A673 (cell line): ENCODE measurements around the gene CWF19L2. TPM values are rescaled to one million over a fixed set of nuclear protein-coding genes. Genes with fewer than 3 reads are reported as not detected.

ENCODE experiments used
- BruUV-seq: library from RNA; stranded (reverse); fragments of 400-500 nt; replicated peaks from 2 replicates; lab custom pipeline; 2021; lab: Mats Ljungman, UMichigan
- CTCF ChIA-PET: fragments of 300-600 bp; sonication (Branson Sonifier 250); formaldehyde crosslinking; loops from one replicate; lab custom pipeline; 2022; ENCODE audit warnings: antibody characterized with exemption; lab: Charles Lee
- POLR2A ChIA-PET: fragments of 300-600 bp; sonication (Branson Sonifier 250); formaldehyde crosslinking; loops from one replicate; lab custom pipeline; 2022; ENCODE audit warnings: antibody characterized with exemption; ENCODE audit not compliant: low non-redundant PET; lab: Charles Lee
- DNase-seq: peaks from one replicate; pipeline ENCODE4 v3.0.0-alpha.2; 2015; ENCODE audit warnings: low spot score
- H3K27ac ChIP-seq: fragments of 200-600 bp; sonication (generic); 2 replicates; pipeline ENCODE4 v1.5.1; 2016; ENCODE audit warnings: mixed run types, low read depth, mild to moderate bottlenecking, mixed read lengths, antibody characterized with exemption, low read length; ENCODE audit not compliant: poor library complexity, severe bottlenecking
- H3K27me3 ChIP-seq: fragments of 200-600 bp; sonication (generic); replicated peaks from 2 replicates; pipeline ENCODE4 v1.6.1; 2017; ENCODE audit warnings: mixed run types, low read depth, mild to moderate bottlenecking, mixed read lengths, antibody characterized with exemption, low read length; ENCODE audit not compliant: insufficient read depth, poor library complexity
- H3K36me3 ChIP-seq: fragments of 200-600 bp; sonication (generic); 2 replicates; pipeline ENCODE4 v1.6.1; 2016; ENCODE audit warnings: mixed run types, mild to moderate bottlenecking, mixed read lengths, antibody characterized with exemption, low read length; ENCODE audit not compliant: insufficient read depth, poor library complexity, severe bottlenecking
- H3K4me1 ChIP-seq: fragments of 200-600 bp; sonication (generic); 2 replicates; pipeline ENCODE4 v1.6.1; 2017; ENCODE audit warnings: mixed run types, mild to moderate bottlenecking, mixed read lengths, antibody characterized with exemption, low read length; ENCODE audit not compliant: insufficient read depth, poor library complexity, severe bottlenecking
- H3K4me3 ChIP-seq: fragments of 200-600 bp; sonication (generic); 2 replicates; pipeline ENCODE4 v1.5.1; 2016; ENCODE audit warnings: low read depth, mixed run types, mild to moderate bottlenecking, mixed read lengths, low read length; ENCODE audit not compliant: poor library complexity, severe bottlenecking
- H3K9me3 ChIP-seq: fragments of 200-600 bp; sonication (generic); 2 replicates; pipeline ENCODE4 v1.6.1; 2016; ENCODE audit warnings: mixed run types, low read depth, mild to moderate bottlenecking, mixed read lengths, antibody characterized with exemption, low read length; ENCODE audit not compliant: poor library complexity, severe bottlenecking
- CTCF ChIP-seq: fragments of 300-800, 200-600 bp; sonication (generic); conservative IDR thresholded peaks from 2 replicates; pipeline ENCODE4 v1.5.1; 2017; ENCODE audit warnings: low read depth, mild to moderate bottlenecking, antibody characterized with exemption, low read length, moderate library complexity, mixed read lengths
- EZH2 ChIP-seq: fragments of 200-600 bp; sonication (generic); IDR thresholded peaks from 2 replicates; pipeline ENCODE4 v1.6.1; 2017; ENCODE audit warnings: borderline replicate concordance, low read depth, mild to moderate bottlenecking, mixed read lengths, antibody characterized with exemption, low read length; ENCODE audit not compliant: poor library complexity, severe bottlenecking
- intact Hi-C: fragments of 100-400 bp; cut with micrococcal nuclease; formaldehyde crosslinking; loops from one replicate; pipeline ENCODE4 v1.10.0; 2022; ENCODE audit not compliant: unreplicated experiment
- total RNA-seq: library from RNA; stranded (reverse); gene quantifications from 2 replicates; pipeline ENCODE4 v1.2.3, GENCODE V29; 2021

CWF19L2 gene
- total RNA-seq, 1 experiment from 2014 or later = 26.3 TPM

GRCh38 chr11:107442715-107443215, 14.9 kb downstream of the CWF19L2 start:
- peaks cover 30% of the 10 kb centered on the region for H3K36me3 ChIP-seq
- TF ChIP-seq CTCF (no peak), EZH2 (no peak)
- no TSS peak for BruUV-seq
- H3K27ac ChIP-seq = no peak overlapping the region
- ChIA-PET CTCF (no interaction called here), POLR2A (no interaction called here)
- H3K27me3 ChIP-seq = no peaks in the 10 kb centered on the region
- DNase-seq = no peak
- no peaks in the 10 kb centered on the region for H3K9me3 ChIP-seq
- H3K4me1 ChIP-seq = peaks cover 16% of the 10 kb centered on the region
- no peak overlapping the region for H3K4me3 ChIP-seq
- intact Hi-C loops = no loop called here

- H3K9me3 ChIP-seq = no peaks in the 10 kb centered on the region
- intact Hi-C loops = no loop called here
- no peaks in the 10 kb centered on the region for H3K27me3 ChIP-seq
- H3K27ac ChIP-seq = peak overlapping the region; percentile 38
- H3K36me3 ChIP-seq = peaks cover 23% of the 10 kb centered on the region
- POLR2A ChIA-PET = no interaction called here
- peak; percentile 57 for DNase-seq
- no TSS peak for BruUV-seq
- no peak overlapping the region for H3K4me3 ChIP-seq
- CTCF ChIA-PET = no interaction called here
- no peak for TF ChIP-seq CTCF
- no peak for TF ChIP-seq EZH2
- peaks cover 12% of the 10 kb centered on the region for H3K4me1 ChIP-seq
These were observed 17.9 kb downstream of the CWF19L2 start for GRCh38 chr11:107439586-107440167.

- Histone ChIP-seq H3K4me1 (peaks cover 12% of the 10 kb centered on the region), H3K27ac (no peak overlapping the region), H3K9me3 (no peaks in the 10 kb centered on the region), H3K36me3 (peaks cover 23% of the 10 kb centered on the region), H3K4me3 (no peak overlapping the region), H3K27me3 (no peaks in the 10 kb centered on the region)
- BruUV-seq = no TSS peak
- DNase-seq = no peak
- TF ChIP-seq EZH2 = no peak
- no peak; the same call in 1 of the 2 replicates for TF ChIP-seq CTCF
- ChIA-PET POLR2A (no interaction called here), CTCF (no interaction called here)
- intact Hi-C loops = no loop called here
These were observed 19.5 kb downstream of the CWF19L2 start for GRCh38 chr11:107438148-107438547.
